K562 (cell line): ENCODE measurements around the gene ZNF618. TPM values are rescaled to one million over a fixed set of nuclear protein-coding genes. Genes with fewer than 3 reads are reported as not detected.

ENCODE experiments used
- ATAC-seq: fragments of 200-7000 bp; cut with Tn5 transposase; 3 replicates; pipeline ENCODE4 v1.9.1; 2020; ENCODE audit warnings: moderate library complexity
- BruUV-seq: library from RNA; stranded (reverse); fragments of 400-500 nt; replicated peaks from 2 replicates; lab custom pipeline; 2021; lab: Mats Ljungman, UMichigan
- CTCF ChIA-PET: fragments of 300-600 bp; formaldehyde crosslinking; extraction: SDS; loops from one replicate; lab custom pipeline; 2021; ENCODE audit warnings: low intra/inter-chr PET ratio; lab: Yijun Ruan, JAX
- POLR2A ChIA-PET: fragments of 300-600, 350-650 bp; sonication (Branson Sonifier 250); formaldehyde crosslinking; extraction: SDS; loops from one replicate; lab custom pipeline; 2021; ENCODE audit warnings: antibody characterized with exemption, inconsistent platforms; lab: Yijun Ruan, JAX
- DNase-seq, 4 experiments: peaks; one replicate each; pipeline versions ENCODE4 v3.0.0 to v3.0.0-alpha.2; 2011 to 2018; ENCODE audit warnings: low spot score in 3 of 4, mixed read lengths in 3 of 4; ENCODE audit errors: extremely low read depth in 1 of 4
- FAIRE-seq: peaks from 2 replicates; lab custom pipeline; 2011; peaks lifted over from hg19 to GRCh38; lab: Jason Lieb, UNC
- H2AFZ ChIP-seq: 2 replicates; pipeline ENCODE4 v1.6.0; 2011; ENCODE audit warnings: low read depth, low read length, control low read depth, inconsistent platforms
- H3K27ac ChIP-seq: fragments of 200-600 bp; 3 replicates; pipeline ENCODE4 v1.8.0; 2011; ENCODE audit warnings: low read depth, mild to moderate bottlenecking, control low read depth, inconsistent platforms, low read length, moderate library complexity, mixed read lengths; ENCODE audit errors: extremely low read depth
- H3K27me3 ChIP-seq, 2 experiments: fragments of 300-600 bp in 1 of 2; 2 replicates in 1 of 2; 3 replicates in 1 of 2; pipeline versions ENCODE4 v1.6.0 to v1.8.0; 2011; ENCODE audit warnings: inconsistent platforms in 2 of 2, low read length in 2 of 2, mild to moderate bottlenecking in 1 of 2, mixed read lengths in 1 of 2, moderate library complexity in 1 of 2; ENCODE audit not compliant: control insufficient read depth in 2 of 2, insufficient read depth in 2 of 2
- H3K36me3 ChIP-seq: fragments of 300-600 bp; 3 replicates; pipeline ENCODE4 v1.8.0; 2011; ENCODE audit warnings: mild to moderate bottlenecking, low read length, inconsistent platforms; ENCODE audit not compliant: control insufficient read depth, insufficient read depth
- H3K4me1 ChIP-seq, 2 experiments: fragments of 200-600 bp in 1 of 2; replicated peaks in 1 of 2; 2 replicates in 1 of 2; 3 replicates in 1 of 2; pipeline versions ENCODE4 v1.5.1 to v1.8.0; 2011; ENCODE audit warnings: inconsistent platforms in 2 of 2, low read length in 2 of 2, mild to moderate bottlenecking in 1 of 2, mixed read lengths in 1 of 2, moderate library complexity in 1 of 2; ENCODE audit not compliant: control insufficient read depth in 2 of 2, insufficient read depth in 2 of 2
- H3K4me2 ChIP-seq: 2 replicates; pipeline ENCODE4 v1.6.1; 2011; ENCODE audit warnings: low read length, control low read depth, inconsistent platforms, mixed read lengths; ENCODE audit not compliant: insufficient read depth
- H3K4me3 ChIP-seq: fragments of 200-600 bp; sonication (generic), shearing (Covaris generic); 2 replicates; pipeline ENCODE4 v1.5.1; 2016; ENCODE audit warnings: control low read depth, inconsistent platforms
- H3K79me2 ChIP-seq: fragments of 200-600 bp; 3 replicates; pipeline ENCODE4 v1.8.0; 2011; ENCODE audit warnings: low read length, inconsistent platforms; ENCODE audit not compliant: control insufficient read depth, insufficient read depth
- H3K9ac ChIP-seq, 2 experiments: 2 replicates each; pipeline versions ENCODE4 v1.6.0 to v1.6.1; 2011; ENCODE audit warnings: low read depth in 2 of 2, low read length in 2 of 2, control low read depth in 1 of 2, inconsistent platforms in 1 of 2, mild to moderate bottlenecking in 1 of 2, mixed read lengths in 1 of 2; ENCODE audit not compliant: insufficient read depth in 1 of 2
- H3K9me1 ChIP-seq: one replicate; pipeline ENCODE4 v1.6.0; 2011; ENCODE audit warnings: inconsistent platforms, mild to moderate bottlenecking, low read length, moderate library complexity; ENCODE audit not compliant: control insufficient read depth, insufficient read depth
- H3K9me3 ChIP-seq: replicated peaks from 2 replicates; pipeline ENCODE4 v1.5.1; 2011; ENCODE audit warnings: low read depth, low read length, inconsistent platforms; ENCODE audit not compliant: control insufficient read depth, insufficient read depth
- H4K20me1 ChIP-seq: replicated peaks from 2 replicates; pipeline ENCODE4 v1.6.1; 2011; ENCODE audit warnings: low read length, inconsistent platforms, mixed read lengths; ENCODE audit not compliant: control insufficient read depth, insufficient read depth
- ARID3B ChIP-seq: fragments of 250-450 bp; sonication (Bioruptor Pico); IDR thresholded peaks from 2 replicates; pipeline ENCODE4 v1.4.0; 2020; ENCODE audit warnings: borderline replicate concordance
- BRD9 ChIP-seq: fragments of 450-650 bp; IDR thresholded peaks from 2 replicates; pipeline ENCODE4 v1.6.1; 2018; ENCODE audit warnings: low read depth; ENCODE audit not compliant: partially characterized antibody
- FUS ChIP-seq: fragments of 200-400 bp; formaldehyde crosslinking; optimal IDR thresholded peaks from 2 replicates; pipeline ENCODE3; 2017; ENCODE audit warnings: low read depth, low read length
- NKRF ChIP-seq: fragments of 450-650 bp; IDR thresholded peaks from 2 replicates; pipeline ENCODE4 v1.6.1; 2016; ENCODE audit warnings: borderline replicate concordance
- PHF20 ChIP-seq: fragments of 450-650 bp; IDR thresholded peaks from 2 replicates; pipeline ENCODE4 v1.6.1; 2018; ENCODE audit not compliant: partially characterized antibody
- RBBP5 ChIP-seq: fragments of 200-600 bp; sonication (generic); IDR thresholded peaks from 2 replicates; pipeline ENCODE4 v1.6.1; 2012; ENCODE audit warnings: borderline replicate concordance, mild to moderate bottlenecking, low read length, control low read depth, inconsistent platforms; ENCODE audit not compliant: insufficient read depth, poor library complexity, severe bottlenecking
- RNF2 ChIP-seq: sonication (generic); IDR thresholded peaks from 2 replicates; pipeline ENCODE4 v1.6.1; 2016
- WGBS: fragments of 100-300 bp; shearing (Covaris generic); methylation state at CpG from one replicate; pipeline ENCODE4 v1.1.6; 2016; ENCODE audit warnings: low coverage, mixed read lengths; ENCODE audit not compliant: insufficient coverage; ENCODE audit errors: missing lambda C conversion rate; 5-methylcytosine and 5-hydroxymethylcytosine counted together
- in situ Hi-C: fragments of 300-500 bp; cut with MboI; formaldehyde crosslinking; loops from 4 replicates; pipeline ENCODE4 v1.15.0; 2018; ENCODE audit warnings: inconsistent platforms, mixed read lengths
- intact Hi-C: fragments of 100-400 bp; cut with micrococcal nuclease; formaldehyde crosslinking; loops from 2 replicates; pipeline ENCODE4 v1.14.2; 2022
- polyA plus RNA-seq, 8 experiments: library from polyadenylated mRNA; depleted of rRNA in 4 of 8; stranded (reverse) in 5 of 8; unstranded in 3 of 8; fragments of >200 nt; fragmentation: Nextera tagmentation in 2 of 8; fragmentation: Illumina TruSeq in 1 of 8; extraction: Ambion mirVana in 2 of 8; extraction: Trizol in 1 of 8; gene quantifications; 2 replicates each; pipeline versions ENCODE4 v1.2.1 to v1.2.3, GENCODE V29; 2011 to 2014; ENCODE audit warnings: inconsistent platforms in 1 of 8, missing spikeins in 1 of 8
- total RNA-seq, 7 experiments: library from RNA; depleted of rRNA in 6 of 7; stranded (reverse); fragments of >200 nt in 6 of 7; fragmentation: Illumina TruSeq in 2 of 7; extraction: Trizol in 2 of 7; gene quantifications; 2 replicates each; pipeline versions ENCODE4 v1.2.1 to v1.2.3, GENCODE V29; 2011 to 2021; ENCODE audit warnings: low replicate concordance in 1 of 7

ZNF618 gene
- total and polyA plus RNA-seq, 9 of the 15 experiments (the other 6 are each of a cell fraction or from before 2014, with no cell fraction given), result 0.08 to 13.7 (median 3.4) TPM

GRCh38 chr9:114000063-114000454, 124.0 kb downstream of the ZNF618 start (continued):
- no peak for TF ChIP-seq ARID3B (CRISPR knock-in tag)
- TF ChIP-seq NKRF, result no peak
- no peak for TF ChIP-seq BRD9

GRCh38 chr9:114000671-114001409, 124.7 kb downstream of the ZNF618 start:
- no peak overlapping the region for H3K9ac ChIP-seq
- ATAC-seq, result no peak
- TF ChIP-seq RNF2 (no peak), PHF20 (no peak), RBBP5 (no peak), FUS (no peak)
- TF ChIP-seq, all 486 proteins: peak for 0
- Histone ChIP-seq H3K9me3 (no peaks in the 10 kb centered on the region), H3K27me3 (no peaks in the 10 kb centered on the region), H3K36me3 (peaks cover 9% of the 10 kb centered on the region; the same call in 2 of the 3 replicates), H3K4me2 (no peak overlapping the region), H4K20me1 (no peaks in the 10 kb centered on the region; the same call in 1 of the 2 replicates), H2AFZ (no peak overlapping the region), H3K27ac (no peak overlapping the region), H3K4me1 (peaks cover 0 to 6% of the 10 kb centered on the region in 2 experiments; a peak in 1 of 5 replicates), H3K9me1 (no peaks in the 10 kb centered on the region), H3K79me2 (no peaks in the 10 kb centered on the region), H3K4me3 (no peak overlapping the region)
- ChIA-PET CTCF (no interaction called here), POLR2A (no interaction called here)
- FAIRE-seq (no peak), DNase-seq (no peak)
- 46% methylated on average over 8 of the region's 8 CpGs for WGBS
- no TSS peak for BruUV-seq
- in situ Hi-C loops, result no loop called here
- intact Hi-C loops, result no loop called here
